ENCODE measurements around the gene RHOXF1.
A peak's percentile ranks its signal among the peaks of the same experiment; 100 is the strongest.
"Not testable (repeated sequence)": the region's sequence is repeated elsewhere in the genome, so short reads cannot be mapped to it uniquely, and the experiment has no call there.

RHOXF1 gene, protein sequence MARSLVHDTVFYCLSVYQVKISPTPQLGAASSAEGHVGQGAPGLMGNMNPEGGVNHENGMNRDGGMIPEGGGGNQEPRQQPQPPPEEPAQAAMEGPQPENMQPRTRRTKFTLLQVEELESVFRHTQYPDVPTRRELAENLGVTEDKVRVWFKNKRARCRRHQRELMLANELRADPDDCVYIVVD

GRCh38 chrX:120115438-120115963 is at the start of gene RHOXF1:
TSS of gene RHOXF1 (minus strand) at chrX:120115913. CDS start at chrX:120115862, 51 bp downstream.
- DNase-seq: no peak

DNA sequence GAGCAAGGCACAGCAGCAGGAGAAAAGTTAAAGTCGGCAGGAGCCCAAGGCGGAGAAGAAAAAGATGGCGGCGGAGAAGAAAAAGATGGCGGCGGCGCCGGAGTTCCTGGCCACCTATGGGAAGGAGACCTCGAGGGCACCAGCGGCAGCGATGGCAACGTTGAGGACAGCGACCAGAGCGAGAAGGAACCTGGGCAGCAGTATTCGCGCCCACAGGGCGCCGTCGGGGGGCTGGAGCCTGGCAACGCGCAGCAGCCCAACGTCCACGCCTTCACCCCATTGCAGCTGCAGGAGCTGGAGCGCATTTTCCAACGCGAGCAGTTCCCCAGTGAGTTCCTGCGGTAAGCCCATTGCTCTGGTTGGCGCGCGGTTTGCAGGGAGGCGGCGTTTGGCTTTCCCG is 43.4 kb upstream of the RHOXF1 start:
- DNase-seq: not testable (repeated sequence)

GRCh38 chrX:120158313-120158712 is 42.6 kb upstream of the RHOXF1 start, which contains the start of gene RHOXF2:
TSS of gene RHOXF2 (plus strand) at chrX:120158613. CDS start at chrX:120158751, 138 bp downstream.
- DNase-seq: not testable (repeated sequence)

DNA sequence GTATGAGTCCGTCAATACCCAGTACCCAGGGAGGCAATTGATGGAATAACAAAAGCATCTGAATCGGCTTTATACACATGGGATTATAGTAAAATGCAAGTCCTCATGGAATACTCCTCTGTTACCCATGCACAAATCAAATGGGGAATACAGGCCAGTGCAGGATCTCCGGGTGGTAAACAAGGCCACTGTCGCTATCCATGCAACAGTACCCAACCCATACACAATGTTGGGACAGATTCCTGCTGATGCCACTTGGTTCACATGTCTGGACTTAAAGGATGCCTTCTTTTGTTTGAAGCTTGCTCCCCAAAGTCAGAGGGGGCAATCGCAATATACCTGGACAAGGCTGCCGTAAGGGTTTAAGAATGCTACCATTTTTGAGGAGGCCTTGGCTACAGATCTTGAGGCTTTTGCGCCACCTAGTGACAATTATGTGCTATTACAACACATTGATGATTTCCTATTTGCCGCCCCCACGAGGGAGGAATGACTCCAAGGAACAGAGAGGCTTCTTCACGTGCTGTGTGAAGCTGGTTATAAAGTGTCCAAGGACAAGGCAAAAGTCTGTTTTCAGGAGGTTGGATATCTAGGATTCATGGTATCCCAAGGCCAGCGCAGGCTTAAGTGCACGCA is 34.5 kb upstream of the RHOXF1 start:
- DNase-seq: not testable (repeated sequence)

GRCh38 chrX:120147537-120147936 is 31.8 kb upstream of the RHOXF1 start:
- DNase-seq: no peak

DNA sequence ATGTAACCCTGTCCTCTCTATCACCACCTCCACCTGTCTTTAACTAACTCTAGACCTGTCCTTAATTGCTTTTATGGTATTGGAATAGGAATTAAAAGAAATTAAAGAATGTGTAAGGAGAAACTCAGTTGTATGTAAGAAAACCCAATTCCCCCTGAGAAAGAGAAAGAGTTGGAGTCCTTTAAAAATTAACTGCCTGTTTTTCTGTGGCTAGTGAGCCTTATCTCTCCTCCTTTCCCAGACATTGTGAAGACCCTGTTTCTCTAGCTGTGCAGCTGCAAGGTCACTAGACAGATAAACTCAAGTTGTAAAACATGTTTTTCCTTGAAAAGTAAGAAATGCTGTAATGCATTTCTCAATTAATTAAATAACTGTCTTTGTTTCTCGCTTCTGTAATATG is 30.6 kb upstream of the RHOXF1 start:
- not testable (repeated sequence) for DNase-seq

DNA sequence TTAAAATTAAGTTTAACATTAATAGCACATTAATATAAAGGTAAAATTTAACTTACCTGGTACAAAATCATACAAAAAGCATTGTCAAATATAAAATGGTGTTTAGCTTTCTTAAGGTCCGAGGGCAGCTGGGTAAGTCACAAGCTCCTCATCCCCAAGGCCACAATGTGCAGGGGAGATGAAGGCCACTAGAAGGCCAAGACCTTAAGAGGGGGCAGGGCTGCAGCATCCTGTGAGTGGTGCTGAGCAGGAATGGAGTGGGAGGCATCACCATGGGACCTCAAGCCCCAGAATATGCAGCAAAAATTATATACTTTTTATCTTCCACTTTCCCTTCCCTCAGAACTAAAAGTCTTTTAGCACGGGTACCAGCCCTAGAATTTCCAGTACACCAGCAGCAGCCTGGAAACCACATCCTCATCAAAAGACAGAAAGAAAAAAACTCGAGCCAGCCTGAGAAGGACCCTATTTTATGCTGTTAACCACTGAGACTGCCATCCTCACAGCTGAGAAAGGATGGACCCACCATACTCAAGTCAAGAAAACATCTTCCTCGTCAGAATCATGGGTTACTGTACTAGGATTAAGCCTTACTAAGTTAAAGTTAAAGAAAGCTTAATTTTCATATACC is 29.7 kb upstream of the RHOXF1 start:
- DNase-seq: no peak

- no peak for DNase-seq
Observed at GRCh38 chrX:120144178-120144844, 28.6 kb upstream of the RHOXF1 start.

- DNase-seq: no peak
Observed at GRCh38 chrX:120140293-120140981, 24.7 kb upstream of the RHOXF1 start.

- DNase-seq: no peak
Observed at GRCh38 chrX:120137439-120137838, 21.7 kb upstream of the RHOXF1 start.

DNA sequence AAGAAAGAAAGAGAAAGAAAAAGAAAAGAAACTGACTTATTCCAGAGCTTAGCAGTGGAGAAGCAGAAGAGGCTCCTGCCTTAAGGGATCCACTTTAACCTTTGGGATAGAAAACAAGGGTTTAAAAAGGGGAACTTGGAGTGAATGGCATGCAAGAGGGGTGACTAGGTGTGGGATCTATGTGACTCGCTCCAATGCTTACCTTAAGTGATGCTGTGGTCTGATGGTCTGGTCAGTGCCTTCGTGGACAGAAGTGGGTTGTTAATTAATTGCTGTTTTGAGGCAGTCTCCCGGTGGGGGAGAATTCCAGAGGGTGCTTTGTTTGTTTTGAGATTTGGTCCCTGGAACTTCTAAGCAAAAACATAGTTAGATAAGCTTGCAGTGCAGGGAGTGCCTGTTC is 21.1 kb upstream of the RHOXF1 start:
- DNase-seq: no peak

GRCh38 chrX:120136128-120136527 is 20.4 kb upstream of the RHOXF1 start:
- no peak for DNase-seq

DNA sequence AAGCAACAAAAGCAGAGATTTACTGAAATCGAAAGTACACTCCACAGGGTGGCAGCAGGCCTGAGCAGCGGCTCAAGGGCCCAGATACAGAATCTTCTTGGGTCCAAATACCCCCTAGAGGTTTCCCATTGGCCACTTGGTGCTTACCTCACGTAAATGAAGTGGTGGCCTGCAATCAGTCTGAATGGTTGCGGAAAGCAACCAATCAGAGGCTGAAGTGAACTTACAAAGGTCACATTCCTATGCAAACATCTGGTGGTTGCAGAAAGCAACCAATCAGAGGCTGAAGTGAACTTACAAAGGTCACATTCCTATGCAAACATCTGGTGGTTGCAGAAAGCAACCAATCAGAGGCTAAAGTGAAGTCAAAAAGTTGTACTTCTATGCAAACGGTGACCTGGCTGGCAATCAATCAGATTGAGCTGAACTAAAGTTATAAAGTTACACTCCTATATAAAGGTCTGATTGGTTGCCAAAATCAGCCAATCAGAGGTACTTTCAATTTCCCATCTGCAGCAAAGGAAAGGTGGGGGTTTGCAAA is 12.7 kb upstream of the RHOXF1 start:
- DNase-seq: not testable (repeated sequence)

GRCh38 chrX:120125444-120125843 is 9.7 kb upstream of the RHOXF1 start:
- no peak for DNase-seq

DNA sequence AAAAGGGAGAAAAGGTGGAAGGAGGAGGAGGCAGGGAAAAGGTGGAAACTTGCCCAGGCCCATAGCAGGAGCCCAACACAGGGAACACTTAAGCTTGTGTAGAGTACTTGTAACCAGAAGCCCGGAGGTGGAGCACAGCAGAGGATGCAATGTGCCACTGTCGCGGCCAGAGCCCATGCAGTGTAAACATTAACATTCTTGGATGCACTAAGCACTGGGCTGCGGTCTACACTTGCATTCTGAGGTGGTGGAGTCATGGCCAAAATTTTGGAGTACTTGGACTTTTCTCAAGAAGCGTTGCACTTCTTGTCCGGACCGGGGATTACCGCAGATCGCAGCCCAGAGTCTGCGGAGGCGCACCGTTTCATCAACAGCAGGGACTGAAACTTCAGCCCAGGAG is 4.5 kb upstream of the RHOXF1 start:
- no peak for DNase-seq

- DNase-seq: no peak
Observed at GRCh38 chrX:120111611-120112010, 4.1 kb downstream of the RHOXF1 start.

DNA sequence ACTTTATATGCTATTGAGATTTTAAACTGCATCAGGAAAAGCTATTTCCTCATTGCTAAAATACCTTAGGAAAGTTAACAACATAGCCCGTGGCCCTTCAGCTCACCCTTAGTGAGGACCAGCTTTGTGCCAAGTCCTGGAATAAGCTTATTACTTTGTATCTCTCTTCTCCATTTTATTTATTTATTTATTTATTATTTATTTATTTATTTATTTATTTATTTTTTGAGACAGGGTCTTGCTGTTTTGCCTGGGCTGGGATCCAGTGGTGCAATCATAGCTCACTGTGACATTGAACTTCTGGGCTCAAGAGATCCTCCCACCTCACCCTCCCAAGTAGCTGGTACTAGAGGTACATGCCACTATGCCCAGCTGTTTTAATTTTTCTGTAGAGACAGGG is 6.3 kb downstream of the RHOXF1 start:
- no peak for DNase-seq

GRCh38 chrX:120104707-120105106 is 11.0 kb downstream of the RHOXF1 start:
- DNase-seq: not testable (repeated sequence)

- DNase-seq: not testable (repeated sequence)
Observed at GRCh38 chrX:120101057-120101456, 14.7 kb downstream of the RHOXF1 start.

GRCh38 chrX:120090208-120090607 is 25.5 kb downstream of the RHOXF1 start:
- peak; percentile 25 to 34 for DNase-seq

DNA sequence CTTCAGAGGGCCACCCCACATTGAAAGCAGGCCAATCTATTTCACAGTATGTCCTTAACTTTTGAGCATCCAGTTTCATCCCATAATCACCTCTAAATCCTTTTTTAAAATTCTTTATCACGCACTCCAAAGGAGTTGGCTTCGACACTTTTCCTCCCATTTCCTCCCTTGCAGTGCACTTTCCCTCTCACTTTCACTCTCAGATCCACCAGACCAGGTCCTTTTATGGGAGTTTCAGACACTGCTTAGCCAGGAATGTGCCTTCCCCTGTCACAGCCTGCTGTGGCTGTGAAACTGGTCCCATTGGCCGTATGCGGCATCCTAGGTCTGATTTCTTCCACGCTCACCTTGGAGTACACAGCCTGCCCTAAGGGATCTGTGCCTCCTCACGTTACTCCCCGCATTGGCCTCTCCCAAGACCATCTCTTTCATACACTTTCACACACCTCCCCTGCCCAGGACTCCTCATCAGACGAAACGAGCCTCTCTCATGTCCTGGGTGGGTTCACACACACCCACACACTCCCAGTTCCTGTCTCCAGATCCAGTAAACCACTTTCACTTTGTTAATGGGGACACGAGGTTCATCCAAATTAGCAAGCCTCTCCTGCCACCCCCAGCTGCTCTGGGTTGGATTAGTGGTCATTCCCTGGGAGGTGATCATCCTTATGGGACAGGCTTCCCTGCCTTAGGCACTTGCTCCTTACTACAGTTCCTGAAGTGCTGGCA is 28.3 kb downstream of the RHOXF1 start:
- DNase-seq: no peak
